RWPE1 (cell line): ENCODE measurements around the gene KIAA1143.

Experiments used
- CTCF ChIA-PET: fragments of 350-600 bp; sonication (Branson Sonifier 250); formaldehyde crosslinking; extraction: SDS; loops from one replicate; lab custom pipeline; 2021; lab: Yijun Ruan, JAX
- POLR2A ChIA-PET: fragments of 400-600 bp; formaldehyde crosslinking; extraction: SDS; loops from one replicate; lab custom pipeline; 2020; ENCODE audit warnings: antibody characterized with exemption; ENCODE audit not compliant: low non-redundant PET; lab: Yijun Ruan, JAX
- DNase-seq: peaks from one replicate; pipeline ENCODE4 v3.0.0; 2012; ENCODE audit warnings: low spot score
- H3K27ac ChIP-seq: fragments of 450-650 bp; 2 replicates; pipeline ENCODE4 v1.5.1; 2017
- CTCF ChIP-seq: fragments of 450-650 bp; conservative IDR thresholded peaks from 2 replicates; pipeline ENCODE4 v1.5.1; 2017; ENCODE audit warnings: low read depth, mild to moderate bottlenecking

Gene KIAA1143

DNA sequence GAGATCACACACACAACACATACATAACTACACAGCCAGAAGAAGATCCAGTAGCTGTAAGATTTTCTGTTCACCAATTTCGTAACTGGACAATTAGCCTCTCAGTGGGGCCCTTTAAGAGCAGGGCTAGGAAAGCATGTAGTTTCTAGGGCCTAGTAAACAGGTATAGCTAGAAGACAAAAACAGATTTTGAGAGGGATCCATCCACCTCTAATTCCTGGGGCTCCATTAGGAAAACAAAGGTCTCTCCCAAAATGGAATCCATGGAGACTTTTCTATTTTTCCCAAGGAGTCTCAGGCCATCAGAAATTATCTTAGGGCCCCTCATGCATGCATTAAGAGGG lies 10.7 kb upstream of the KIAA1143 start:
- TF ChIP-seq CTCF: no peak
- no peak for DNase-seq
- CTCF ChIA-PET: no interaction called here

DNA sequence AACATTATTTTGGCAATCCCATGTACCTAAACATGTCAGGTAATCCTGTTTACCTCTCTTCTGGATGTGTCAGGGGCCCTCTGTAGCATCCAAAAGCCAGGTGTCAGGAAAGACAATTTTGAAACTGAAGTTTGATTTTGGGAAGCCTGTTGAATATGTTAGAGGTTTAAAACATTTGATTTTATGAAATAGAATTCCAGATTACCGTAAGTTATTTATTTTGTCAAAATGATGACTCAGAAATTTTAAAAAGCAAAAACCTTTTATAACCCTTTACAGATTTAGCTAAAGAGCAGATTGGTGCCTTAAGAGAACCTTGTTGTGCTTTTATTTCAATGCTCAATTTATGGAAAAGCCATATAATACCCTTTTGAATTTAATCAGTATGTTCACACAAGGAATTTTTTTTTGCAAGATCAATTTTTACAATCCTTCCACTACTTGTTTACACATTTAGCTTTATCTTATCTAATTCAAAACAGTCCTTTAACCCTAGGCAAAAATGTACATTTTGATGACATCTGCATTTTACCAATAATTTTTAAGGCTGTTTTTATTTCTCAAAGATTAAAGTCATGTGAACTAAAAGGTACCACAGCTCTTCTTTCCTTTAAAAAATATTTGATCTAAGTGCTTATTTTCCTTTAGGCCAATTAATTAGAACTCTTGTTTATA lies 10.1 kb upstream of the KIAA1143 start:
- no peak for TF ChIP-seq CTCF
- POLR2A ChIA-PET: no interaction called here
- no peak overlapping the region for H3K27ac ChIP-seq
- DNase-seq: no peak
- CTCF ChIA-PET: no interaction called here

More for the DNA sequence above, 10.7 kb upstream of the KIAA1143 start:
- POLR2A ChIA-PET: no interaction called here
- no peak overlapping the region for H3K27ac ChIP-seq

DNA sequence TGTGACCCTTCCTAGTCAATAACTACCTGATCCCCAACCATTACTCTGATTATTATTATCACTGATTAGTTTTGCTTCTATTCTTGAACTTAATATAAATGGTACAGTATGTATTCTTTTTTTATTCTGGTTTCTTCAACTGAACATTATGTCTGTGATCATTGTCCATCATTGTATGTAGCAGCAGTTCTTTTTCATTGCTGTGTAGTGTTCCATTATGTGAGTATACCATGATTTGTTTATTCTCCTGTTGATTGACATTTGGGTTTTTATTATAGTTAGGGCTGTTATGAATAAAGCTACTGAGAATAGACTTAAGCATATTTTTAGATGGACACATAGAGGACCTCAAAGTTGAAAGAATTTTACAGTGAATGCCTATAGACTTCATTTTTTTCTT lies 2.8 kb upstream of the KIAA1143 start:
- DNase-seq: no peak
- ChIA-PET POLR2A (no interaction called here), CTCF (no interaction called here)
- no peak for TF ChIP-seq CTCF
- H3K27ac ChIP-seq: no peak overlapping the region

GRCh38 chr3:44762690-44763089 lies 1.3 kb upstream of the KIAA1143 start:
- ChIA-PET CTCF (interaction anchor here (0.6 kb wide), 1 partner anchor 96 kb away, joined by 3 read pairs; no protein-coding TSS in a partner anchor), POLR2A (no interaction called here)
- DNase-seq: no peak
- no peak for TF ChIP-seq CTCF
- no peak overlapping the region for H3K27ac ChIP-seq

DNA sequence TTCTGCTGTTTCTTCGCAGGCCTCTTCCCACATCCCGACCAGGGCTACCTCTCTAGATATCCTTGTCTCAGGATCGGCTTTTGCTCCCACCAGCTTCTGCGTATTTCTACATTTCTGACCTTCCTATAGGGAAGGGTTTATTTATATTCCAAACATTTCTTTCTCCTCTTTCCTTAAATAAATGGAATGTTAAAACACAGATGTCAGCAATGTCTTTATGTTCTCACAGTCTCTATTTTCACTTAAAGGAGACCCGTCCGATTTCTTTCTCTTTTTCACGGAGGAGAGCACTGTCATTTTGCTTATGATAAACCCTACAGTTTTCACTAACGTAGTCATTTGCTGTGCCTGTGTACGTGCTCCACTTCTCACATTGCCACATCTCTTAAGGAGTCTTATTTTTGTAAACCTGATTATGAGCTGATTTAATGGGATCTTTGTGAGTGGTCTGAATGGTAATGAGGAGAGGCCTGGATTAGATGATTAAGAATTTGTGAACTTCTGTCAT lies 805 bp upstream of the KIAA1143 start:
- no peak for TF ChIP-seq CTCF
- CTCF ChIA-PET: interaction anchor here (0.5 to 0.6 kb wide), 2 partner anchors 15 to 96 kb away, joined by 3 read pairs; no protein-coding TSS in a partner anchor
- POLR2A ChIA-PET: no interaction called here
- H3K27ac ChIP-seq: peak overlapping the region; percentile 87
- DNase-seq: no peak

GRCh38 chr3:44761101-44761423 lies 357 bp downstream of the KIAA1143 start:
- ChIA-PET CTCF (no interaction called here), POLR2A (interaction anchor here (0.9 kb wide), 1 partner anchor 109 kb away, joined by 8 read pairs; no protein-coding TSS in a partner anchor)
- TF ChIP-seq CTCF: no peak
- H3K27ac ChIP-seq: peak overlapping the region; percentile 87
- no peak for DNase-seq
